ENCODE measurements around the gene ZNF804B. TPM values are rescaled to one million over a fixed set of nuclear protein-coding genes. Genes with fewer than 3 reads are reported as not detected.

Gene ZNF804B
- total RNA-seq, 1 donor from 2014 or later = not detected

DNA sequence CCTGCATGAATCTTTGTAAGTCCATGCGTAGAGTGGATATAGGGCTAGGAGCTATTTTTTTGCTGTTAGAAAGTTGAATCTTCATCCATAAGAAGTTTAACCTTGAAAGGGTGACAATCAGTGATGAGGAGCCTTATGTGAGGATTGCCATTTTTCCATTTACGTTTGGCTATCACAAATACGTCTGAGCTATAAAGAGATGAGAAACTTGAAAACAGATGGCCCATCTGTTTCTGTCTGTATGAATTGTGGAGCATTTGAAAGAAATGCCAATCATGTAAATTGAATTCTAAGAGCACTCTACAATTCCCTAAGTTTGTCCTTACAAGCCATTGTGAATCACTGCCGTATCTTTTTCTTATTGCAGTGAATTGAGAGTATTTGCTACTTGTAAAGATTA lies 205.9 kb downstream of the ZNF804B start:
- intact Hi-C loops (cut with micrococcal nuclease) = no loop called here

DNA sequence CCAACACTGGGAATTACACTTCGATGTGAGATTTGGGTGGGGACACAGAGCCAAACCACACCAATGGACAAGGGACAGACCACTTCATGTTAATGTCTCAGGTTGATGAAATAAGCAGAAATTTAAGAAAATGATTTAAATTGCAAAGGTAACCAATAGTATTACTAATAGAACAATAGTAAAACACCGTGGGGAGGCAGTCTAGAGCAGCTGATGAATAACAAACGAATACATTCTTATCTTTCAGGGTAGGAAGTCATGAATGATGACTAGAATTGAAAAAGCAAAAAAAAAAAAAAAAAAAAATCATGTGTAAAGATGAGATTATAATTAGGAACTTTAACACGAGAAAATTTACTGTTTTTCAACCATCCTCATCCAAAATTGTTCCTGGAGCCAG lies 207.9 kb downstream of the ZNF804B start:
- intact Hi-C loops (cut with micrococcal nuclease) = loop anchor here (2.0 kb wide), 1 partner anchor 655 kb away; no protein-coding TSS in a partner anchor

DNA sequence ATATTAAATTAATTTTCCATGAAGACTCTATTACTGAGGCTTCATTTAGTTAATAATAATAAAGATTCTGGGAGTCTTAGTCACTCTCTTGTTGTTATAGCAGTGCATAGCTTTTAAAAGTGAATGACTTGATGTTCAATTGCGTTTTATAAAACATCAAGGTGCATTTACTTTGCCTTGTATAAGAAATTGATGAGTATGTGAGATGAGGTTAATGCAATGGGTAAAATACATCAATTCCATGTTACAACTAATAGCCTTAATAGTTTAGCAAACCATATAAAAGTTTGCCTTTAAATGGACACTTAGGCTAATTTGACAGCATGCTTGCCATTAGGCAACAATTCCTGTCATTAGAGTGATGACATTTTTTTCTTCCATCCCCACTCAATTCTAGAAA lies 209.7 kb downstream of the ZNF804B start:
- intact Hi-C loops (cut with micrococcal nuclease) = no loop called here

DNA sequence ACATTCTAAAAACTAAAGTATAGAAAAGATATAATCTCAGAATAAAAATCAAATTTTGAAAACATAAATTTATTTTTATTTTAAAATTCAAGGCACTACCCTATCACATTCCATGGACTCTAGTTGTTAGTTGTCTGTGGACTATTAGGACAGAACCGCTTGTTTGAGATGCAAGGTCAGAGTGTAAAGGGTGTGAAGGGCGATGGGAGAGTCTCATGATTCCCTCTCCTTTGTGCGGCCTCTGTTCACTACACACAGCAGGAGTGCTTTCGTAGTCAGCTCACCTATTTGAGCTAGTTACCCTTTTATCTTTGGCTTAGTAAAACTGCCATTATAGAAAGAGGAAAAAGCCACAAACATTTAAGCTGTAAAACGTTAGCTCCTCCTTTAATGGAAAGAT lies 225.8 kb downstream of the ZNF804B start:
- intact Hi-C loops (cut with micrococcal nuclease) = no loop called here

DNA sequence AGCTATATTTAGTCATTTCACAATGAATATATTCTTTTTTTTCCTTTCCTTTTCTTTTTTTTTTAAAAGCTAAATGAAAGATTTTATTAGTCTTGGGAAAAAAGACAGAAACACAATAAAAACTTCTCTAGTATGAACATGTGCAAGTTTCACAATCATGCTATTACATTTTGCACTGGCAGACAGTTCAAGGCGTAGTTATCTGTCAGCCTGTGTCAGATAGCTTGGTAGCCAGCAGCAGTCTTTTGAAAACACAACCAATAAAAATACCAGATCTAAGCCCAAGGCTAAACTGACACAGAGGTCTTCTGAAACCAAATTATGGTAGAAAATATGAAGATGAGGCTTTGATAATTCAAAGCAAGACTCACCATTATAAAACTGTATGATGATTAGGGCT lies 241.8 kb downstream of the ZNF804B start:
- intact Hi-C loops (cut with micrococcal nuclease) = loop anchor here (5.0 to 10.0 kb wide), 3 partner anchors 606 to 1241 kb away; partner anchors contain the start of genes DBF4 and SLC25A40

DNA sequence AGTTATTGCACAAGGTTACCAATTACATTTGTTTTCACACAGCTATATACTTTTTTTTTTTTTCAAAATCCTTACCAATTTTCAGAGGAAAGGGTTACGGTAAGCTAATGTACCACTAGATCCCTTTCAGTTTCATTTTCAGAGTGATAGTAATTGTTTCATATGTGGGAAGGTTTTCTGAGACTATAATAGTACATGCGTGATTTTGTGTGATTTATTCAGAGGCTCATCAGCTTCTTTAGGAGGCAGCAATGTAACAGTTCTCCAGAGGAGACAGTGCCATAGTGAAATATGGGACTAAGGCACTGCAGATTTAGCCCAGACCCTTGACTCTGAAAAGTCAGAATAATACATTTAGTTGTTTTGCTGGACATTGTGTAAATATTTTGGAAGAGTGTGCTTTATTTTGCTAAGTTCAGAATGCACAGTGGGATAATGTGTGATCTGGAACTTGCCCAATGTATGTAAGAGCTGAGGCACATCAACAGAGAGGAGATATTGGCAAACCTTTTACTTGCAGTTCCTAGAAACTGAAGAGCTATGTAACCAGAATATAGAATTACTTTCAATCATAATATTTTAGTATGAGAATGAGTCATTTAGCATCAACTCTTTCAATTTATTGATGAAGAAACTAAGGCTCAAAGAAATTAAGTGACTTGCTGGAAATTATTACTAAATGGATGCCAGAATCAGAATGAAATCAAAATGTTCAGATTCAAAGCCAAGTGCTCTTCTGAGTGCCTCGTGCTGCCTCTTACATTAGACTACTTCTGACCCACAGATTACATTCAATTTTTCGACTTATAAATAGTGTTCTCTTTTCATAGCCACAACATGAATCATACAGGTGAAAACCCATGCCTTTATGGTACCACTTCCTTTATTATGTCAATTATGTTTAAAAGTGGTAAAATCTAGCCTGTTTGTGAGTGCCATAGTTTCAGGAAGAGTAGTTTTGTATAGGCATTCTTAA lies 243.8 kb downstream of the ZNF804B start:
- intact Hi-C loops (cut with micrococcal nuclease) = loop anchor here (2.0 to 10.0 kb wide), 5 partner anchors 604 to 1658 kb away; partner anchors contain the start of genes CROT, DBF4 and SLC25A40

DNA sequence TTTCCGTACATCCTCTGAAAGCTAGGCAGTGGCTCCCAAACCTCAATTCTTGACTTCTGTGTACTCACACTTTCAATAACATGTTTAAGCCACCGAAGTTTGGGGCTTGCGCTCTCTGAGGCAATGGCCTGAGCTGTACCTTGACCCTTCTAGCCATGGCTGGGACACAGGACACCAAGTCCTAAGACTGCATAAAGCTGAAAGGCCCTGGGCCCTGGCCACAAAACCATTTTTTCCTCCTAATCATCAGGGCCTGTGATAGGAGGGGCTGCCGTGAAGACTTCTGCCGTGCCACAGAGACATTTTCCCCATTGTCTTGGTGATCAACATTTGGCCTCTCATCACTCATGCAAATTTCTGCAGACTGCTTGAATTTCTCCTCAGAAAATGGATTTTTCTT lies 252.5 kb downstream of the ZNF804B start:
- intact Hi-C loops (cut with micrococcal nuclease) = no loop called here

DNA sequence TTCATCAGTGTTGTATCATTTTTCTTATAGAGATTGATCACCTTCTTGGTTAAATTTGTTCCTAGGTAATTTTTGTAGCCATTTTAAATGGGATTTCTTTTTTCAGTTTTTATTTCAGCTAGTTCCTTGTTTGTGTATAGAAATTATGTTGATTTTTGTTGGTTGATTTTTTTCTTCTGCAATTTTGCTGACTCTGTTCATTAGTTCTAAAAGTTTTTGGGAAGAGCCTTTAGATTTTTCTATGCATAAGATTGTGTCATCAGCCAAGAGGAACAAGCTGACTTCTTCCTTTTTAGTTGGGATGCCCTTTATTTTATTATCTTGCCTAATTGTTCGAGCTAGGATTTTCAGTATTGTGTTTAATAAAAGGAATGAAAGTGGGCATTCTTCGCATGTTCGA lies 258.2 kb downstream of the ZNF804B start:
- intact Hi-C loops (cut with micrococcal nuclease) = no loop called here

DNA sequence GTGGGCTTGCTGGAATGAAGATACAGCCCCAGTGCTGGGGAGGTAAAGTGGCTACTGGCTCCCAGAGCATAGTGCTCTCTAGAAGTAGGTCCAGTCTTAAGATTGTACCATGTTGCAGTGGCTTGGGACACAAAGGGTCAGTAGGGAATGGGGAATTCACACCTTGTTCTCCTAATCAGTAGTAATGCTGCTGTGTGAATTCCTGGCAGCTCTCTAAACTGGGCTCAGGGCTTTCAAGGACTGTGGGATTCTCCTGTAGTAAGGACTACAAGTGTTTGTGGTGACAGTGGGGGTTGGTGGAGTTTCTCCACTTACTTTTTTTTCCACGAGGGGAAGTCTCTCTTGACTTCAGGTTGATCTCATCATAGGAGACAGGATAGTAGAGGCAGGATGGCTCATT lies 262.2 kb downstream of the ZNF804B start:
- intact Hi-C loops (cut with micrococcal nuclease) = no loop called here

DNA sequence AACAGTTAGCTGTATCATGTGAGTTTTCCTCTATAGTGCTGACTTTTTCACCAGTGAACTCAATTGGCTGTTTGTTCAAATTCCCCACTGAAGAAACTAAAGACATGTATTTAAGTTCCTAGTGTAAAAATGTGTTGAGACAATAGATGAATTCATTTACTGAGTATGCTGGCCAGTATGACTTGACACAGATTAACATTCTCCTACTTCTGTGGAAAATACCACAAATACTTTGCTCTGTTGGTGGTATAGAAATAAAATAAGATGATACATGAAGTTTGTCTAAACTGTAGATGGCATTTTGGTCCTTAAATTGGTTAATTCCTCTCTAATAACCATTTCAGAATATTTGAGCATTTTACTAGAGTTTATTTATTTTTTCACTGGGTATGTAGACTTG lies 263.7 kb downstream of the ZNF804B start:
- intact Hi-C loops (cut with micrococcal nuclease) = no loop called here

DNA sequence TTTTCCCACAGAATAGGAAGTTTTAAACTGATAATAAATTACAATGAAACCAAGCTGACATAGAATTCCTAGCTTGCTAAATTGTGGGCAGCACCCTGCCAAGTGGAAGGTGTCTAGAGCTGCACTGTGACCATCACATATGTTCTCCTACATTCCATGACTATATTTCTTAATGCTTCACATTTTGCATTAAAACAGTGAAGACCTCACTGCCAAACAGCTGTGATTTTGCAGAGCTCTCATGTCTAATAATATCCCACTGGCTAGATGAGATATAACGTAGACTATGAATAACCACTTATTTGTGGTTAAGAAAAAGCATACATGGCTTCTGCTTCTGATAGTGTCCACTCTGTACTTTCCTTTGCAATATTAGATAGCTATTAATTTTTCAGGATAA lies 264.4 kb downstream of the ZNF804B start:
- intact Hi-C loops (cut with micrococcal nuclease) = no loop called here

DNA sequence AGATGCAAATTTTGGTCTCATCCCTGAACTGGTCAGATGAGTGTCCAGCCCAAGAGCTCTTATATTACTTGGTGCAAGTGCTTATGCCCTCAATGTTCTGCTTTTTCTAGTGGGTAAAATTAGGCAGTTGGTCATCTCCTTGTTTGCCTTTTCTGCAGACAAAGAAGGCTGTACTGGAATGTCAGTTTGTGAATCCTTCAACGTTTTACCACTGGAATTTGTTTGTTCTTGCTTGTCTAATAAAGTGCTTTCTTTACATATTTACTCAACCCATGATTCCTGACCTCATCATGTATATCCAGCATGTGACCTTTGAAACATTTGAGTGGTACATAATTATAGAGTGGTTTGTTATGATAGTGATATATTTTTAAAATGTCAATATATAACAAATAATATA lies 268.3 kb downstream of the ZNF804B start:
- intact Hi-C loops (cut with micrococcal nuclease) = no loop called here

DNA sequence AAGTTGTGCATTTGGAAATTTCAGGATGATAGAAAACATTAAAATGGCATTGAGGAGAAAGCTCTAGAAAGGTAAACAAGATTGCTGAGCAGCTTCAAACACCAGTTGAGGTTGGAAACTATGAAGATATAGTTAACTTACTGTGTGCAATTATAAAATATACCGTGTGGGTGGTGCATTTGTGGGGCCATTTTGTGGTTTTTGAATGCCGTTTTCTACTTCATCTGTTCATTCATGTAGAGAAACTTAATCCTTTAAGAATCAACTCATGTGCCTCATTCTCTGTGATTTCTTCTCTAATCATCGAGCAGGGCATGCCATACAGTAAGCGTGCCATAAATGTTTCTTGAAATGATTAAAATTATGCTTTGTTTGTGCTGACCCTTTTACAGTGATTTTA lies 268.8 kb downstream of the ZNF804B start:
- intact Hi-C loops (cut with micrococcal nuclease) = no loop called here

DNA sequence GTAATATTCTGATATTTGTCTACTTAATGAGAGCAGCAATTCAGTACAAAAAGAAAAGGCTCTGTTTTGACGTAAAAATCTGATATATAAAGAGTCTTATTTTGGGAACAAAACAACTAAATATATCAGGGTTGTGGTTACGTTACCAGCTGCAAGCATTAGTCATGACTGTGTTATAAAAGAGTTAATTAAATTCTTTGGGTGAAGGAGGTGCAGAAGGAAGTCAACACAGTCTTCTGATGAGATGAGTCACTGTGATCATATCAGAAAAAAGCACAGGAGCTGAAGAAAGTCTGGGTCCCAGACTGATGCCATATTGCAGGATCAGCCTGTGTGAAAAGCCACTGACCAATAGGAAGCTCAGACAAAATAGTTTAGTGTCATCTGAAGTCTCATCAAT lies 270.4 kb downstream of the ZNF804B start:
- intact Hi-C loops (cut with micrococcal nuclease) = no loop called here

DNA sequence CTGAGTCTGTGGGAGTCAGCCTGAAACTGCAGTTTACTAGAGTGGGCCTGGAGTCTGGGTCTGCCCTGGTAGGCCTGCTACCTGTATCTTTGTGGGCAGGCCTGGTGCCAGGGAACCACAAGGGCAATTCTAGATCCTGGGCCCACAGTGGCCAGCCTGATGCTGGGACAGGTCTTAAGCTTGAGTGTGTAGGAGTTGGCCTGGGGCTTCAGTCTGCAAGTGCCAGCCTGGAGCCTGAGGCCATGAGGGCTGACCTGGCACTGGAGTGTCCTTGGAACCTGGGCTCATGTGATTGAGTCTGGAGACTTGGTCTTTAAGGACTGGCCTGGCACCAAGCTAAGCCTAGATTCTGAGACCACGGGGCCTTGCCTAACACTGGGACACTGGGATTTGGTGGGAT lies 281.7 kb downstream of the ZNF804B start:
- intact Hi-C loops (cut with micrococcal nuclease) = no loop called here

DNA sequence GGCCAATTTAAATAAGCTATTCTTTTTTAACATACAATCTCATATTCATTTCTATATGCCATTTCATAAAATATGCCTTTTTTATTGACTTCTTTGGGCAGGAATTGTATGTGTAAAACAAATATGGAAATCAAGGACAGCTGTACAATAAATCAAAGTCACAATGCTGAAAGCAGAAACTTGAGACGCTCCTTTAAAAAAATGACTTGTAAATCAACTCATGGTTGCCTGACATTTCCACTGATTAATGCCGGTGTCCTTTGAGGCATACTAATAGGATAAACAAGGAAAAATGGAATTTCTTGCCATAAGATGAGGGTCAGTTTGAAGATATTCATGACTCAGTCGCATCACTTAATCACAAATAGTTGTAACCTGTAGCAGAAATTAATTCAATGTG lies 283.4 kb downstream of the ZNF804B start:
- intact Hi-C loops (cut with micrococcal nuclease) = no loop called here

DNA sequence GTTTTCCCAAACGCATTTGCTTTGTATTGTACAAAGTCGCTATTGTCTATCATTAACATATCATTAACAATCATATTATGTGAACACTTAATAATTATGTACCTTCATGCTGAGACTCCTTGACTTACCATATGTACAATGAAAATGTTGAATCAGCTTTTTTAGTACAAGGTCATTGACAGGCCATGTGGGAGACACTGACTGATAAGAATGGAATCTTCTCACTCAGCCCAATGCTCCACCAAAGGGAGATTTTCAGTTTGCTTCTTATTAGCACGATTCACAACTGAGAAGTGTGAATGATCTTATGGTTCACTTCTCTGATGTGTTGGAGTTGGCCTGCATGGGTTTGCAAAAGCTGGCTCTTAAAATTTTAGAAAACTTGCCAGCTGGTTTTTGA lies 289.5 kb downstream of the ZNF804B start:
- intact Hi-C loops (cut with micrococcal nuclease) = no loop called here

DNA sequence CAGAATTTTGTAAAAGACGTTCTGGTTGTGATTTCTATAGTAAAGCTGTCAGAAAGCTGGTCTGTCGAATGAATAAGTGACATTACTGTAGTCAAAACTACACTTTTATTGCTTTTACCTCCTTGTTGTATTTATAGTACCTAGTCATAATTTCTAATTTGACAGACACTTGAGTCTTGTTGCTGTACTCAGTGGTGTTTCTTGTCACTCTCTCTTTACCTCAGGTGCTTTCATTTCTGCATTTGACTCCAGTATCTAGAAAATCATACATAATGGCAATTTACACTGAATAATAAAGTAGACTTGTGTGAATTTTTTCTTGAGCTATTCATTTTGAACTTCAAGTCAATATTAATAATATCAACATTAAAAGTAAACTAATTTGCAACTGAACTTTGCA lies 293.6 kb downstream of the ZNF804B start:
- intact Hi-C loops (cut with micrococcal nuclease) = no loop called here

DNA sequence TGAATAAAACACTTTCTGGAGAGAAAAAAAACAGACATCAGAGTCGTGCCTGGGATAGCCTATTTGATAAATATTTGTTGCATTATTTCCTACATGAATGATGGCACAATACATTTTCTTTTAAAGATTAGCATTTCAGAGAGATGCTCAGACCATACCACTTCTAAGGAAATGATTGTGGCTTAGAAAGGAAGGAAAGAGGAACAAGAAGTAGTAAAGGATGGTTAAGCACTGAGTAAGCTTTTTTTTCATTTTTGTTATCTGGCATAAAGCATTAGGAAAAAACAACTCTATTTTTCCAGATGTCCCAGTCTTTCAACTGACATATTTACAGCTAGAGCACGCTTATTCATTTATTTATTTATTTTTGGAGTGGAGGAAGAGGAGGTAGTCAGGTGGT lies 294.9 kb downstream of the ZNF804B start:
- intact Hi-C loops (cut with micrococcal nuclease) = no loop called here

DNA sequence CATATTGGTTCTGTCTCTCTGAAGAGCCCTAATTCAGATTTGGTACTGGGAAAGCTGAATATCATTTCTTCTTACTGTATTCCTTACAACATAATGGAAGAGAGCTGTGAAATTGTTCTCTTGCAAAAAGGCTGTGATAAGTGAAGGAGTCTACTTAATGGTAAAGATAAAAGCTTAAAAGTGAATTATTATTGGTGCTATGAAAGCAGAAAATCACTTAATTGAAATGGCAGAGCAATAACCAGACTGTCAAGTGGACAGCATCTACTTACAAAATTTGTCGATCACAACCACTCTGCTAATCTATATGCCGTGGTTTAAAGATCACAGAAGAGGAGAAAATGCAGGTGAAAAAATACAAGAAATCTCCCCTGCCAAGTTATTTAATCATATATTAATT lies 300.7 kb downstream of the ZNF804B start:
- intact Hi-C loops (cut with micrococcal nuclease) = no loop called here

DNA sequence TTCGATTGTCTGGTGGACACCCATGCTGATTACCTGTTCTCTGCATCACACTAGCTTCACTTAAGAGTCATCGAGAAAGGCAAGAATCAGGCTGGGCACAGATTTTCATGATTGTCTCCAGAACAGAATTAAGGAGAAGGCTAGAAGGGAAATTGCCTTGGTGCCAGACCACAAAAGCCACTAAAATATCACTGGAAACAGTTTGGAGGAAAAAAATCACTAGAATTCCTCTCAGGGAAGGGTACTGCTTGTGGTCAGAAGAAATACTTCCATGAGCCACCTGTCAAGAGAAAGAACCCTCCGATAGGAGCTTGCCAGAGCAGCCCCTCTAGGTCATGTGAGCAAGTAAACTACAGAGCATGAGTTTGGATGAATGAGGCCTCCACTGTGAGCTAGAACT lies 305.3 kb downstream of the ZNF804B start:
- intact Hi-C loops (cut with micrococcal nuclease) = no loop called here

DNA sequence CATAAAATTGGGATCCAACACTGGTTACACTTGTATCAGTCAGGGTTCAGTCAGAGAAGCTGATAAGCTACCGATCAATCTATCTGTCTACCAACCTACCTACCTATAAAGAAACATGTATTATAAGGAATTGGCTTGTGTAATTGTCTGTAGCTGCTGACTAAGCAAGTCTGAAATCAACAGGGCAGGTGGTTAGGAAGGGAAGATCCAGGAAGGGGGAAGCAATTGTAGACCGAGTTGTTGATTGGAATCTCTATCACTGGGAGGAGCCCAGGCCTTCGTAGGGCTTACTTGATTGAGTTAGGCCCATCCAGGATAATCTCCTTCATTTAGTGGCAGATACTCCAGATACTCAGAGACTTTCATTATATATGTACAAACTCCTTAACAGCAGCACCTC lies 307.5 kb downstream of the ZNF804B start:
- intact Hi-C loops (cut with micrococcal nuclease) = no loop called here

DNA sequence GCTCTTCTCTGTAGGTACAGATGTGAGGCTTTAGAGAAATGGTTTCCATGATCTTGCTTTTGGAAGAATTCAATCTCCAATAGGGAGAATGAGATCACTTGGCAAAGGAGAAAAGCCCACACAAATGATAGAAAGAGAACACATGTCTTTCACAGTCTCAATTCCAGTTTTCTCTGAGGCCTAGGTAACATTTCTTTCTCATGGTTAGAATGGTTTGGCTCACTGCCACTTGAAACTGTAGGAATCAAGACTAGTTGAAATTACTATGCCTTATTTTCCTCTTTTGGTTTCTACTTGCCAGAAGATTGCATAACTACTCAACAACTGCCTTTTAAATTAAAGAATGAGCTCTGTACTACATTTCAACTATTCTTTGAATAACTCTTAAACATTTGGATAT lies 312.6 kb downstream of the ZNF804B start:
- intact Hi-C loops (cut with micrococcal nuclease) = no loop called here
